ENCODE measurements around the gene TRPC6.
"Not testable (repeated sequence)": the region's sequence is repeated elsewhere in the genome, so short reads cannot be mapped to it uniquely, and the experiment has no call there.

The TRPC6 gene

DNA sequence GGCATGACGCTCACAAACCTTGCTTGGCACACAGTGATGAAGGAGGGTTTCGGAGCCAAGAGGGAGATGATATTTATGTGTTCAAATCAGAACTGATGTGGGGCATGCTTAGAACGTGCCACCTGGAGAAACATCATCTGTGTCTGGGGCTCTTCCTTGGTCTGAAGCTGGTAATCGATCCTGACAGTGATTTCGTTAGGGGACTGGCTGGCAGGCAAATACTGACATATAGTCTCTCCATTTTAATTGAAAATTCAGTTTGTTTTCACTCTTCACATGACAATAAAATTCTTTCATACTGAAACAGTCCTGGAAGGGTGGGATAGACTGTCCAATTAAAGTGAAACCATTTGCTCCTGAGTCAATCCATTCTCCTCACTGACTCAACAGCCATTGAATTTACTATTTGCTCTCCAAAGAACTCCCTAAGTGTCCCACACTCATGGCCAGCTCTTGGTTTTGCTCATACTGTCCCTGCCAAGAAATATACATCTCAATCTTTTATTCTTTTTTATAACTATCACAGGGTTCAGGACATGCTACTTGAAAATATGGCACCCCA is 134.8 kb downstream of the TRPC6 start:
- no peak for DNase-seq (ENCODE audit: low read depth in 2 of 2)

DNA sequence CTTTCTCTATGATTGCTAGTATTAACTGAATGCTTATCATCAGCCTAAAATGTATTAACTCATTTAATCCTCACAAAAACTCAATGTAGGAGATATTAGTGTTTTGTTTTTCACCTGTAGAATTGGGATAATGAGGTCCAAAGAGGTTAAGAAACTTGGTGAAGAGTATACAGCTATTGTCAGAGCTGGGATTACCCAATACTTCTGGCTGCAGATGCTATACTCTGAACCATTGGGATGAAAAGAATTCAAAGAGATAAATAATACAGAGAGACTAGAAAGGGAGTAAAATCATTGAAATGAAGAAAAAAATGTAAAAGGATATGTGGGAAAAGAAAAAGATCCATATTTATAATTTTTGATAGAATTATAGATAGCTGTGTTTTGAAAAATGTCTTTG is 137.1 kb downstream of the TRPC6 start:
- no peak for DNase-seq (ENCODE audit: low read depth in 2 of 2)

DNA sequence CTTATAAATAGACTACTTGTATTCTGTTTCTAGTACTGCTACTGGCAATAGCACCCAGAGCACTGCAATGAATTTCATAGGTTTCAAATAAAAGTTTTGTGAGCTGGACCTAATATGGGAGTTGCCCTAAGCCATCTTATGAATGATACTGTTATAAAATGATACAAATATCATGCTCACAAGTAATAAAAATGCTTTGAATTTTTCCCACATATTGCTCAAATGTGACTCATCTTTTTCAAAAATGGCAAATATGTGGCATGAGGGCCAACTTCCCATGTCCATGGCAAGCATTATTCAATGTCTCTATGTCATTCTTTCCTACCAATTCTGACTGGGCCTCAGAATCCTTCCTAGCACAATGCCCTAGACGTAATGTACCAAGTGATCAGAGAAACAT is 137.6 kb downstream of the TRPC6 start:
- no peak for DNase-seq (ENCODE audit: low read depth in 2 of 2)

DNA sequence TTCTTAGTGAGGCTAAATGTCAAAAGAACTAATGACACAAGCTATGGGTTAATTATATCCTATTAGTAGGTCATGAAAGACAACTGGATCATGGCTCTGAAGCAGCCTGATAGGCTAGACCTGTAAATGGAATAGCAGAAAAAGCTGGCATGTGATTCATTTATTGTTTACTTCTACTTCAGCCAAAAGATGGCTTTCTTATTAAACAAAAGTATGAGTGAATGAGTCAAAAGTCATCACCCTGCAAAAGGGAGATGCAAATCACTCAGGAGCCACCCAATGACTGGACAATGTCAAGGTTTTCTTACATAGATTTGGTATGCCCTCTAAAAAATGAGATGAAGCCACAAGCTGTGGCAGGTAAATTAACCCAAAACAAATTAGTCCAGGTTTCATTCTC is 138.0 kb downstream of the TRPC6 start:
- no peak for DNase-seq (ENCODE audit: low read depth in 2 of 2)

DNA sequence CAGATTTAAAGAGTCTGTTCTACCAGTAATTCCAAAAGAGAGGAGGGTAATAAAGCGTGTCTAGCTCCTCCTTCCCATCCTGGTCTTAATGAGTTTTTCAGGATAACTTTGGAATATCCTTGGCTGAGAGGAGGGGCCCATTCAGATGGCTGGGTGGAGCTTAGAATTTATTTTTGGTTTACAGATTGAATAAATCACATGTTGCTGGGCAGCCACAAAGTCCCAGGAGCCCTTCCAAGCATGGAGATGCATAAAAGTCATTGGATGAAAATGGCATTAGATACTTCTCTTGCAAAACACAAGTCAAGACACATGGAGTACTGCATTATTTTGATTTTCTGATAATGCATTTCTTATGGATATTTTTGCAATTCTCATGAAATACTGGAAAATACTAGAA is 139.0 kb downstream of the TRPC6 start:
- DNase-seq (ENCODE audit: low read depth in 2 of 2) = no peak

DNA sequence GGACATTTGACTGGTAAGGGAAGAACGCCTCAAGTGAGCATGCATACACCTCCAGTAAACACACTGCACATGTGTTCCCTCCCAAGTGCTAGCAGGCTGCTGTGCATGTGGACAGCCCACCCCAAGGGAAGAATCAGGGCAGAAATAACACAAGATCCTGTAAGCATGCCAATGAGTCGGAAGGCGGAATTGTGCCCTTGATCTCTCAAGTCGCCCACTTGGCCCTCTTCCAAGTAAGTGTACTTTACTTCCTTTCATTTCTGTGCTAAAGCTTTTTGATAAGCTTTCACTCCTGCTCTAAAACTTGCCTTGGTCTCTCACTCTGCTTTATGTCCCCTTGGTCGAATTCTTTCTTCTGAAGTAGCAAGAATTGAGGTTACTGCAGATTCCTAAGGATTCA is 139.6 kb downstream of the TRPC6 start:
- no peak for DNase-seq (ENCODE audit: low read depth in 2 of 2)

DNA sequence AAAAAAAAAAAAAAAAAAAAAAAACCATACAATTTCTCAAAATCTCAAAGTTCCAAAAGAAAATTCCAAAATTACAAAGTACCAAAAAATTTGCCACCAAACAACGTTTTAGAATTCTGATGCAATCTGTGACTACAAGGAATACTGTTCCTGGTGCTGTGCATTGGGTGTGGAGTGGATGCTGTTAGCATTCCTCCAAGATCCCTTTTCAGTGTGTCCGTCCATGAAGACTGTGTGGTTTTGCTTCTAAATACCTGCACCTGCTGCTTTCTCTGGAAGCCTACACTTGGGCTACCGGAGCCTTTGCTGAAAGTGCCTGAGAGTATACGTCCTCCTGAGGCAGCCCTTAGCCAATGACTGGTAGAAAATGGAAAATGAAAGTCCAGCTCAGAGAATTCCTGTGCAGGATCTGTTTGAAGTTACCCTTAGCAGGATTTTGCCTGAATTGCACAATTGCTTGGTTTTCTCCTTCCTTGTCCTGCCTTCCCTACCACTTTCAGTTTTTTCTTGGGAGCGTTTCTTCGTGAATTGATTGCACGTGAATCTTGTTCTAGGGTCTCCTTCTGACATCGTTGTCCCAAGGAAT is 140.8 kb downstream of the TRPC6 start:
- no peak for DNase-seq (ENCODE audit: low read depth in 2 of 2)

DNA sequence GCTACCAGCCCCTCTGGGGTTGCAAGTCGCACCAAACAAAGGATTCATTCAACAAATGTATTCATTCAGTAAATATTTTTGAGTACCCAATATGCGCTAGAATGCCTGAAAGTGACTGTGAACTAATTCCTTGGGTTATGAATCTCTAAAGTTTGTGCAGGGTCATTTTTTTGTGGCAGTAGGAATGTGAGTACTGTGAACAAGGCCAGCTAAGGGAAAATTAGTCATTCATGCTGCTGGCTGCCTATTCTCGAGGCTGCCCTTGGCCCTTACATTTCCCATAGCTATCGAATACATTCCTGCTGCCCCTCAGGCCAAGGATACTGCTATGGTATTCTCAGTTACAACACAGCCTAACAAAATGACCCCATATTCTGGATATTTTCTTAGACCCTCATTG is 141.6 kb downstream of the TRPC6 start:
- DNase-seq (ENCODE audit: low read depth in 2 of 2) = no peak

DNA sequence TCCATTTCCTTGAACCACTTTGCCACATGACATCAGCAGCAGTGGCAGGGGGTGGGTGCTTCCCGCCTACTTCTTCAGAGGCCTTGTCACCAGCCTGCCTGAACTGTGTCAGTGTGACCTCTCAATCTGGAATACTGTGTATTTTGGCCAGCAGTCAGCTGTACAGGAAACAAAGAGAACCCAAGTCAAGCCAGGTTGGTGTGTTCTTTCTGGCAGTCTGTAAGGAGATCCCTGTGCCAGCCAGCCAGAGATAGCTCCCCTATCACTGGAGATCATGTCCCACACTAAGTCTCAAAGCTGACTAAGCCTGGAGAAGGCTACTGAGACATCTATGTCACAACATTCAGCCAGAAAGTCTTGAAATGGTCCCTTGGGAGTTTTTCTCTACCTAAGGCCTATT is 142.1 kb downstream of the TRPC6 start:
- no peak for DNase-seq (ENCODE audit: low read depth in 2 of 2)

DNA sequence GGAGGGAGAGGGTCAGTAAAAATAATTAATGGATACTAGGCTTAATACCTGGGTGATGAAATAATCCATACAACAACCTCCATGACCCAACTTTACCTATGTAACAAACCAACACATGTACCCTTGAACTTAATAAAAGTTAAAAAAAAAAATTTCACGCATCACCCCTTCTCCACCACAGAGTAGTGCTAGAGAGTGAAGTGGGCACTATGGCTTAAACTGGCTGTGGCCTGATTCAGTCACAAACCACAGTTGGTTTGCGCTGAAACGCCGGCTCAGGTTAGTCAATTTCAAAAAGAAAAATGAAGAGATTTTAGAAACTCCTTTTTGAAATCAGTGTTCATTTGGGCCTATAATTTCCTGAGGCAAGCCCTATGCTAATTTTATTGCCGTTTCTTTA is 144.3 kb downstream of the TRPC6 start:
- no peak for DNase-seq (ENCODE audit: low read depth in 2 of 2)

DNA sequence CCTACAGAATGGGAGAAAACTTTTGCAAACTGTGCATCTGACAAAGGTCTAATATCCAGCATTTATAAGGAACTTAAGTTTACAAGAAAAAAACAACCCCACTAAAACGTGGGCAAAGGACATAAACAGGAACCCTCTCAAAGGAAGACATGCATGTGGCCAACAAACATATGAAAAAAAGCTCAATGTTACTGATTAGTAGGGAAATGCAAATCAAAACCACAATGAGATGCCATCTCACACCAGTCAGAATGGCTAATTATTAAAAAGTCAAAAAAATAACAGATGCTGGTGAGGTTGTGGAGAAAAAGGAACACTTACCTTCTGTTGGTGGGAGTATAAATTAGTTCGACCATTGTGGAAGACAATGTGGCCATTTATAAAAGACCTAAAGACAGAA is 145.1 kb downstream of the TRPC6 start:
- not testable (repeated sequence) for DNase-seq (ENCODE audit: low read depth in 2 of 2)

DNA sequence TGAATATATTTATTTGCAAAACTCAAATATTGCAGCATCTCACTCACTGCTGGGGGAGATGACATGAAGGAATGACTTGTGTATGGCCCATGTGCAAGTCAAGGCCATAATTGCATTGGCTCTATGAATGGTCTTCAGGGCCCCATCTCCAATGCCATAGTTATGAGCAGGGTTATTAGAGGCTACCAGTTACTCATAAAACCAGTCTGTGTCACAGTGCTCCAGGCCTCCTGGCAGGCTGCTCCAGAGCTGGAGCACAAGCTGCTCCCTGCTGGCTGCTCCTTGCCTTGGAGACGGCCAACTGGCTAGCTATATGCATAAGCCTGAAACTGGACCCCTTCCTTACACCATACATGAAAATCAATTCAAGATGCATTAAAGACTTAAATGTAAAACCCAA is 145.7 kb downstream of the TRPC6 start:
- DNase-seq (ENCODE audit: low read depth in 2 of 2) = no peak

DNA sequence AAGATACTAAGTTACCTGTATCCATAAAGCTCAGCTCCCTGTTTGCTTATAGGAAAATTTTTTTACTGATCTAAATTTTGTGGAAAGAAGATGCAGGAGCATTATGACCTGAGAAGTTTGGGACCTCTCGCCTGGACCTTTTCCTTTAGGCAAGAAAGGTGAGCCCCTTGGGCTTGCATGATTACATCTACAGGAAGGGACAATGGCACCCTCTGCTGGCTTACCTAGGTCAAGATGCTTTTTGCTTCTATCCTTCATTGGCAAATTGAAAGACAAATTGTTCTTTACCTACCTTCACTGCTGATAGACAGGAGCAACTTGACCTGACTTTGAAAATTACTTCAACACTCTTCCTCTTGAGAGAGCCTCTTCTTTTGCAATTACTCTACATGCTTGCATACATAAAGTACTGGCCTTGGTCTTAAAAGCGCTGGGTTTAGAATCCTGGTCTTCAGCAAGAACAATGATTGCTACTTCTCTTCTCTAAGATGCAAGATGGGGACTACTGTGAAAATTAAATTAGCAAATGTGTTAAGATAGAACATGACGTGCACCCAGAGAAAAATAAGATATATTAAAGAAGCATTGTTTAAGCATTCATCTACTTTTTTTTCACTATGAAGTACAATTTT is 147.2 kb downstream of the TRPC6 start:
- no peak for DNase-seq (ENCODE audit: low read depth in 2 of 2)

DNA sequence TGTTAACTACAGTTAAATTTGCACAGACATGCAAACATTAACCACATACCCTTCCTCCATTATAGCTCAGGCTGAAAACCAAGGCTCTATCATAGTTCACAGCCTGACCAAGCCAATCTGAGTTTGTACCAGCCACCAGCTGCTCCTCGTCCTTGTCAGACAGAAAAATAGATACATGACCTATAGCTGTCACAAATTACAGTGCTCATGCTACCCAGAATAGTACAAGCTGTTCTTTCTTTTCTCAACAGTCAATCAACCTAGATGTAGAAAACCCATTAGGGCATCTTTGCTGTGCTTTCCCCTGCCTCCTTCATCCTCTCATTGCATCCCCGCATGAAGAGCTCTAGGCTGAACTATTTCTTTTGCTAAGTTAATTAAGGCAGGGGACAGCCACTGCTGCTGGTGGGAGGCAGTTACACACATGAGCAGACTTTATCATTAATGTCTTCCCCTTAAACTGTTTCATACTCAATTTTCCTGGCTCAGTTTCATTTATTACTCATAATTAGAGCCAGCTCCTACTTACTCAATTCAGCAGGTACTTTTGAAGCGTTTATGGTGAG is 148.3 kb downstream of the TRPC6 start:
- no peak for DNase-seq (ENCODE audit: low read depth in 2 of 2)

DNA sequence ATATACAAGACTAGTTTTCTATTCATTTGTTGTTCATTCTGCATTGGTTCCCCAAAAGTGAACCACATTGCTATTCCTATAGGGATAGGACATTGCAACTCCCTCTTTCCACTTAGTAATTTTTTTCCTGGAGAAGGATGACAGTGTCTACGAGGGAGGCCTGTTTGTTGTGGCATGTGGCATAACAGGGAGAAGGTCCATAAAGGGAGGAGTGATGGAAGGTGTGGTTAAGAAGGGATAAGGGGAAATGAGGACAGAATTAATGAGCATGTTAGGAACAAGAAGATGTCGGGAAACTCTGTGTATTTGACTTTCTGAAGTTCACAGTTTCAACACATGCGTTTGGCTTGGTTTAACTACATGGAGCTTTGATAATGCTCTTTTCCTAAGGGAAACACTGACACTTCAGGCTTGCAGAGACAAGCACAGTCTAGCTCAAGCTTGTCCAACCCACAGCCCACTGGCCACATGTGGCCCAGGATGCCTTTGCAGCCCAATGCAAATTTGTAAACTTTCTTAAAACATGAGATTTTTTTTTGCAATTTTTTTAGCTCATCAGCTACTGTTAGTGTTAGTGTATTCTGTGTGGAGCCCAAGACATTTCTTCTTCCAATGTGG is 149.7 kb downstream of the TRPC6 start:
- DNase-seq (ENCODE audit: low read depth in 2 of 2) = no peak

DNA sequence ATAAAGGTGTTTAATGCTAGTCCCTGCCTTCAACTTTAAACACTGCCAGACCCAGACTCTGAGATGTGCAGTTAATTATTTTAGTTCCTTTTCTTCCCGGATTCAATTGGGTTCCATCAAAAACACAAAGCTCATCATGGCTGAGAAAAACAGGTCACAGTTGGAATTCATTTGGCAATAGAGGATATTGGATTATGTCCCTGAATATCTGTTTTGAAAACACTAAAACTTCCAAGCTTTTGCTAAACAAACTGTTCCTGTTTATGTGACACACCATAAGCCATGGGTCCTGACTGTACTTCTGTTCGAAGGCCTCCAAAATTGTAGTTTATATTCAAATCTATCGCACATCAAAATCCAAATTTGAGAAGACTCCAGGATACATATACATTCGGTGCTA is 150.7 kb downstream of the TRPC6 start:
- DNase-seq (ENCODE audit: low read depth in 2 of 2) = no peak

DNA sequence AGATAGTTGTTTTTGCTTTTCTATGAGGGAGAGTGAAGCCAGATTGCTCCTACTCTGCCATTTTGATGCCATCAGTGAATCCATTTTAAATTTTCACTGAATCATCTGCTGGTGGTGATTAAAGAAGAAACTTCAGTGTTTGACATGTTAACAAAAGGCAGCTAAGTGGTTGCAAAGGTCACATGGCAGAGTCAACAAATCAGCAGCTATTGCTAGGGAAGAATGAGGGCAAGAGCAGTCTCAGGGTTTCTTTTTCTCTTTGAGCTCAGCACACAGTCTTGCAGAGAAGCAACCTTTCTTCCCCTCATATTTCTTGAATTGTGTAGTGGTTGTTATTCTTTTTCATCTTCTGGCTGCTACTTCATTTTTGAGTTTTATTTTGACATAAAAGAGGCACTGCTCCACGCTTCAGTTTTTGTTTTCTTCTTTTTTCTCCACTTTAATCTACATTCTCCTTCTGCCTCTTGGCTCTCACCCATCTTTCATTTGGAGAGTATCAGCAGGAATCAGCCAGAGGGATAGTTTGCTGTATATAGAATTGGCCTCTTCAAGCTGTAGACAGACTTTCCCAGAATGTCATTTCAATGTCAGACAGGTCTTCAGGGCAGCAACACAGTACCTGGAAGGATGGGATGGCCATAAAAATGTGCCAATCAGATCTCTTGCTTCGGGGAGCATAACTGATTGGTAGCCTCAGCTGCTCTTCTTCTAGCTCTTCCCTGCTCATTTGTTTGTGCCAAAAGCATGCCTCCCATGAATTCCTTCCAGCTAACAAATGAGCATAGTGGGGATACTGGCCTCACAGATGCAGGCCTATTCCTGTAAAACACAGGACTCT is 153.9 kb downstream of the TRPC6 start:
- DNase-seq (ENCODE audit: low read depth in 2 of 2) = no peak

DNA sequence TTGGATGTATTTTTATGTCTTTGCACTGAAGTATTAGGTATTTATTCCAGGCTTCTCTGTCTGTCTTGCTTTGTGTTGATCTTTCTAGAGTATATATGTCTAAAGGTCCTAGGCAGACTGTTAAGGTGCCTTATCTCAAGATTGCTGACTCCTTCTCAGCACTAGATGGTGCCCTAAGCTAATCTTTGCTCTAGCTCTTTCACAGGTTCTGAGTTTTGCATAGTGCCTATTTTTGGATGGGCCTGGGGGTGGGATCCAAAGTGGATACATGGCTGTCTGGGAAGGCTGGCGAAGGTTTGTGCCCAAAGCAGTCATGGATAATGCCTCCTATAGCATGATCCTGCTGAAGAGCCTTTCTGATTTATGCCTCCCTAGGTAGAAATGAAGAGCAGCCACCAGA is 154.9 kb downstream of the TRPC6 start:
- DNase-seq (ENCODE audit: low read depth in 2 of 2) = no peak

DNA sequence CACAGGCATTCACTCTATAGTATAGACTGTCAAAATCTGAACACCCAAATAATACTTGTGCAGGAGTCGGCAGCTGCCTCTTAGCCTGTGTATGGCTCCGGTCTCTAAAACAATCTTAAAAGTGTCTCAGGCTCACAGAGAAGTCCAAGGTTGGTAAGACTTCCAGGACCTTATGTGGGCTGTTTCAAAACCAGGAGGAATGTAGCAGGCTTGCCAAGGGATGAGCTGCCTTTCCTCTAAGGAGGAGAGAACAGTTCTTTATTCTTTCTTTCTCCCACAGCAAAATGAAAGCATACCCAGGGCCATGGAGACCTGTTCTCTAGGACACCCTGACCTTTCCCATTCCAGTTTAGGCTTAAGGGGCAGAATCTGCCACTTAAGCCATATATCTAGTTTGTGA is 176.5 kb downstream of the TRPC6 start:
- no peak for DNase-seq (ENCODE audit: low read depth in 2 of 2)
